ENCODE results near the gene B4GALT7. TPM values are rescaled to one million over a fixed set of nuclear protein-coding genes. Genes with fewer than 3 reads are reported as not detected.

The B4GALT7 gene
- total RNA-seq, 1 experiment from 2014 or later: 21.7 TPM

- TF ChIP-seq ARID4B (CRISPR knock-in tag; IDR thresholded peaks at IDR 0.05; ENCODE audit: borderline replicate concordance): no peak
Measured at GRCh38 chr5:177606071-177607051, 6.4 kb downstream of the B4GALT7 start (continued).

GRCh38 chr5:177607115-177607451 is 7.2 kb downstream of the B4GALT7 start:
- DNase-seq (ENCODE audit: low spot score) (no peak), ATAC-seq (no peak)
- H3K4me3 Mint-ChIP-seq: no peak overlapping the region
- ChIA-PET POLR2A (interaction anchor here (0.8 to 1.0 kb wide), 2 partner anchors 15 to 54 kb away, joined by 3 to 4 read pairs; partner anchors contain the start of gene TMED9), CTCF (interaction anchor here (0.6 to 2.2 kb wide), 36 partner anchors 9 to 573 kb away, joined by 3 to 38 read pairs (median 4); partner anchors contain the start of genes DDX41 and TMED9)
- TF ChIP-seq, protein P1, sequence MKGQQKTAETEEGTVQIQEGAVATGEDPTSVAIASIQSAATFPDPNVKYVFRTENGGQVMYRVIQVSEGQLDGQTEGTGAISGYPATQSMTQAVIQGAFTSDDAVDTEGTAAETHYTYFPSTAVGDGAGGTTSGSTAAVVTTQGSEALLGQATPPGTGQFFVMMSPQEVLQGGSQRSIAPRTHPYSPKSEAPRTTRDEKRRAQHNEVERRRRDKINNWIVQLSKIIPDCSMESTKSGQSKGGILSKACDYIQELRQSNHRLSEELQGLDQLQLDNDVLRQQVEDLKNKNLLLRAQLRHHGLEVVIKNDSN (CRISPR knock-in tag; IDR thresholded peaks at IDR 0.05): 0 out of 2 replicates have a peak, but pooled peaks have one; percentile 30
- no peak for TF ChIP-seq SOX15 (CRISPR knock-in tag; IDR thresholded peaks at IDR 0.05)
- 0 out of 2 replicates have a peak, but pooled peaks cover 2% of the 10 kb centered on the region for H3K36me3 Mint-ChIP-seq
- no peaks in the 10 kb centered on the region; the same call in 1 of the 2 replicates for H3K27me3 Mint-ChIP-seq (ENCODE audit: low read depth)
- H3K9me3 Mint-ChIP-seq: no peaks in the 10 kb centered on the region
- peak overlapping the region; percentile 68; the same call in 1 of the 2 replicates for H3K27ac Mint-ChIP-seq
- peaks cover 17% of the 10 kb centered on the region for H3K4me1 Mint-ChIP-seq

DNA sequence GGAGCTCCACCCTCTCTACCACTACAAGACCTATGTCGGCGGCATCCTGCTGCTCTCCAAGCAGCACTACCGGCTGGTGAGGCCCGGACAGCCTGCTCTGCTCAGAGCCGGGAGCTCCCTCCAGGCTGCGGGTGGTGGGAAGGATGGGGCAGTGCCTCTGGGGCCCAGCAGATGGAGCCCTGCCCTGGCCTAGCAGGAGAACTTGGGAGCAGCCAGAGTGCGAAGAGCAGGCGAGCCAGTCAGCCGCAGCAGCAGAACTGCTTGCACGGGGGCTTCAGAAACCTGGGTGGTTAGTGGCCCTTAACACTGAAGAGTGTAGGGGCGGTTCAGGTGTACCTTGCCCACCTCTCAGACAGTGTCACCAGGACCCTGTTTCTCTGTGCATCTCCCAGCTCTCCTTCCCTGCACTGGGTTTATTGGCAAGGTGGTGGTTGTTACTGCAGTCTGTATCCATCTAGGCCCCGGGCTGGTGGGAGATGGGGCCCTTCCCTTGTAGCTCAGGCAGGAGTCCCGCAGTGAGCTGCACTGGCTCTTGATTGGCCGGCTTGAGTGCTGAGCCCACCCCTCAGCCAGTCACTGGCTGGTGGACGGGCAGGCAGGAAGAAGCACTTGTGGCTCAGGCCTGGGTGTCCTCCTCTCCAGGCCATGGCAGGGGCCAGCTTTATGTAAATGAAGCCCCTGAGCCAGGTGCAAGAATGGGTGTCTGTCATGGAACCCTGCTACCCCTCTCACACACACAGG is 7.7 kb downstream of the B4GALT7 start:
- Mint-ChIP-seq H3K36me3 (0 out of 2 replicates have a peak, but pooled peaks cover 2% of the 10 kb centered on the region), H3K27me3 (ENCODE audit: low read depth) (no peaks in the 10 kb centered on the region; the same call in 1 of the 2 replicates), H3K4me1 (peaks cover 17% of the 10 kb centered on the region), H3K9me3 (no peaks in the 10 kb centered on the region), H3K27ac (peak overlapping the region; percentile 68), H3K4me3 (no peak overlapping the region; the same call in 1 of the 2 replicates)
- DNase-seq (ENCODE audit: low spot score) (peak; percentile 94), ATAC-seq (peak; percentile 93)
- ChIA-PET POLR2A (interaction anchor here (0.6 to 1.0 kb wide), 3 partner anchors 15 to 54 kb away, joined by 3 to 4 read pairs (median 4); partner anchors contain the start of gene TMED9), CTCF (interaction anchor here (0.6 to 2.2 kb wide), 39 partner anchors 9 to 573 kb away, joined by 3 to 38 read pairs (median 4); partner anchors contain the start of genes DDX41, PDLIM7 and TMED9)
- TF ChIP-seq, protein P2, sequence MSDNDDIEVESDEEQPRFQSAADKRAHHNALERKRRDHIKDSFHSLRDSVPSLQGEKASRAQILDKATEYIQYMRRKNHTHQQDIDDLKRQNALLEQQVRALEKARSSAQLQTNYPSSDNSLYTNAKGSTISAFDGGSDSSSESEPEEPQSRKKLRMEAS (CRISPR knock-in tag; IDR thresholded peaks at IDR 0.05): peak; percentile 90
- no peak; the same call in 1 of the 2 replicates for TF ChIP-seq MYBL2 (CRISPR knock-in tag; IDR thresholded peaks at IDR 0.05)
- no peak for TF ChIP-seq ELF4 (CRISPR knock-in tag; IDR thresholded peaks at IDR 0.05; ENCODE audit: low read depth)
- TF ChIP-seq ZBTB21 (CRISPR knock-in tag; IDR thresholded peaks at IDR 0.05; ENCODE audit: borderline replicate concordance): peak; percentile 58; the same call in 1 of the 2 replicates
- TF ChIP-seq TEAD1 (CRISPR knock-in tag; IDR thresholded peaks at IDR 0.05): no peak
- no peak for TF ChIP-seq PREB (CRISPR knock-in tag; IDR thresholded peaks at IDR 0.05; ENCODE audit: borderline replicate concordance)
- TF ChIP-seq, protein P3, sequence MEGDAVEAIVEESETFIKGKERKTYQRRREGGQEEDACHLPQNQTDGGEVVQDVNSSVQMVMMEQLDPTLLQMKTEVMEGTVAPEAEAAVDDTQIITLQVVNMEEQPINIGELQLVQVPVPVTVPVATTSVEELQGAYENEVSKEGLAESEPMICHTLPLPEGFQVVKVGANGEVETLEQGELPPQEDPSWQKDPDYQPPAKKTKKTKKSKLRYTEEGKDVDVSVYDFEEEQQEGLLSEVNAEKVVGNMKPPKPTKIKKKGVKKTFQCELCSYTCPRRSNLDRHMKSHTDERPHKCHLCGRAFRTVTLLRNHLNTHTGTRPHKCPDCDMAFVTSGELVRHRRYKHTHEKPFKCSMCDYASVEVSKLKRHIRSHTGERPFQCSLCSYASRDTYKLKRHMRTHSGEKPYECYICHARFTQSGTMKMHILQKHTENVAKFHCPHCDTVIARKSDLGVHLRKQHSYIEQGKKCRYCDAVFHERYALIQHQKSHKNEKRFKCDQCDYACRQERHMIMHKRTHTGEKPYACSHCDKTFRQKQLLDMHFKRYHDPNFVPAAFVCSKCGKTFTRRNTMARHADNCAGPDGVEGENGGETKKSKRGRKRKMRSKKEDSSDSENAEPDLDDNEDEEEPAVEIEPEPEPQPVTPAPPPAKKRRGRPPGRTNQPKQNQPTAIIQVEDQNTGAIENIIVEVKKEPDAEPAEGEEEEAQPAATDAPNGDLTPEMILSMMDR (IDR thresholded peaks at IDR 0.05): peak; percentile 71
- 0 out of 2 replicates have a peak, but pooled peaks have one; percentile 51 for TF ChIP-seq ARID4B (CRISPR knock-in tag; IDR thresholded peaks at IDR 0.05; ENCODE audit: borderline replicate concordance)
- TF ChIP-seq HMGA2 (CRISPR knock-in tag; IDR thresholded peaks at IDR 0.05): no peak
- TF ChIP-seq, protein P4, sequence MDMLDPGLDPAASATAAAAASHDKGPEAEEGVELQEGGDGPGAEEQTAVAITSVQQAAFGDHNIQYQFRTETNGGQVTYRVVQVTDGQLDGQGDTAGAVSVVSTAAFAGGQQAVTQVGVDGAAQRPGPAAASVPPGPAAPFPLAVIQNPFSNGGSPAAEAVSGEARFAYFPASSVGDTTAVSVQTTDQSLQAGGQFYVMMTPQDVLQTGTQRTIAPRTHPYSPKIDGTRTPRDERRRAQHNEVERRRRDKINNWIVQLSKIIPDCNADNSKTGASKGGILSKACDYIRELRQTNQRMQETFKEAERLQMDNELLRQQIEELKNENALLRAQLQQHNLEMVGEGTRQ (CRISPR knock-in tag; IDR thresholded peaks at IDR 0.05): peak; percentile 44; the same call in 1 of the 2 replicates
- TF ChIP-seq JAZF1 (CRISPR knock-in tag; IDR thresholded peaks at IDR 0.05): no peak
